H1 (cell line): ENCODE measurements around the gene HSD17B4.

Experiments used
- CTCF ChIP-seq, 3 experiments: IDR thresholded peaks; 1 replicate in 2 of 3; 2 replicates in 1 of 3; pipeline versions ENCODE4 v1.5.1 to v1.6.1; 2011; ENCODE audit warnings: low read length in 3 of 3, mild to moderate bottlenecking in 3 of 3, inconsistent platforms in 2 of 3, low read depth in 1 of 3, moderate library complexity in 1 of 3; ENCODE audit not compliant: insufficient read depth in 1 of 3; ENCODE audit errors: control extremely low read depth in 1 of 3
- POLR2AphosphoS5 ChIP-seq: IDR thresholded peaks from 2 replicates; pipeline ENCODE4 v1.6.1; 2011; ENCODE audit warnings: low read depth, low read length

DNA sequence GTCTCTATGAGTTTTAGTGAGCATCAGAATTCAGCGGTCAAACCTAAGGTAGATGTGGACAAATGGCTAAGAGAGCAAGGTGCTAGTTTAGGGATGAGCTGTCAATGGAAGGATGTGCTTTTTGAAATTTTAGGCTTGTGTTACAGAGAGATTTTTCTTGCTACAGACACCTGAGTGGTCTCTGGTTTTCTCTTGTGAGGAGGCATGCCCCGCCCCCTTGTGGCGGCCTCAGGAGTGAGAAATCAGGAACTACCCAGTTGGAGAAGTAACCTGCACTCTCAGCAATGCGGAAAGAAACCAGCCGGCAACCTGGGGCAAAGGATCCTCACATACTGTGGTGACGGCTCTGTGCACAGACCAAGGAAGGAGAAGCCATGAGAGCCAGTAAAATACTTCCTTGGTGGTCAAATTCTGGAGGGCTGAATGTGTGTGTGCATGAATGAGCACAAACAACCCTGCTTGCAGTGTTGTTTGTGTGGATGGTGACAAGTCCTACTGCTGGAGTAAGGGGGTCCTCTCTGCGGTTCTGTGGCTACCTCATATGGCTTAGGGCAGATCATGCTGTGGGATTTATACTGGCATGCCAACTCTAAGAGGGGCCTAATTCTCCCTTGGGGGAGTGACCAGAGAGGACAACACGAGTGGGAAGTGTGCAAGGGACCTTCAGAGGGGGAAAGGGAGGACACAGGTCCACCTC lies 16.7 kb upstream of the HSD17B4 start:
- peak; percentile 64 to 72 (median 65) for TF ChIP-seq CTCF (IDR thresholded peaks at IDR 0.05; ENCODE audit: control extremely low read depth in 1 of 3, insufficient read depth in 1 of 3, low read depth in 1 of 3, low read length in 3 of 3)
- no peak for TF ChIP-seq POLR2AphosphoS5
